Muscle layer of duodenum (tissue), 2 donors: ENCODE data around the gene ZNF154.

Experiments used
- H3K27ac ChIP-seq: one replicate; pipeline ENCODE4 v1.7.0; 2013; ENCODE audit warnings: mild to moderate bottlenecking, low read length
- H3K27me3 ChIP-seq: one replicate; pipeline ENCODE4 v1.7.0; 2013; ENCODE audit warnings: low read depth, mild to moderate bottlenecking, control low read depth, low read length
- H3K36me3 ChIP-seq, 2 donors: one replicate each; pipeline ENCODE4 v1.7.0; 2013; ENCODE audit warnings: low read length in 2 of 2, control low read depth in 1 of 2, mild to moderate bottlenecking in 1 of 2; ENCODE audit not compliant: insufficient read depth in 2 of 2, control insufficient read depth in 1 of 2
- H3K4me1 ChIP-seq, 2 donors: one replicate each; pipeline ENCODE4 v1.7.0; 2013; ENCODE audit warnings: low read length in 2 of 2, mild to moderate bottlenecking in 2 of 2, control low read depth in 1 of 2, moderate library complexity in 1 of 2; ENCODE audit not compliant: insufficient read depth in 2 of 2, control insufficient read depth in 1 of 2
- H3K4me3 ChIP-seq, 2 donors: one replicate each; pipeline ENCODE4 v1.7.0; 2013; ENCODE audit warnings: low read length in 2 of 2, low read depth in 1 of 2, mild to moderate bottlenecking in 1 of 2
- H3K9me3 ChIP-seq, 2 donors: one replicate each; pipeline ENCODE4 v1.7.0; 2013; ENCODE audit warnings: low read length in 2 of 2, control low read depth in 1 of 2, mild to moderate bottlenecking in 1 of 2; ENCODE audit not compliant: control insufficient read depth in 1 of 2
- donor health status: healthy.

Gene ZNF154

GRCh38 chr19:57648331-57649003 is 60.5 kb downstream of the ZNF154 start:
- no peaks in the 10 kb centered on the region for H3K36me3 ChIP-seq
- no peak overlapping the region for H3K4me3 ChIP-seq
- H3K9me3 ChIP-seq: peaks cover 3 to 7% of the 10 kb centered on the region in 2 donors
- H3K27me3 ChIP-seq: no peaks in the 10 kb centered on the region
- no peak overlapping the region for H3K27ac ChIP-seq
- H3K4me1 ChIP-seq: no peaks in the 10 kb centered on the region
